ENCODE data around the gene CEP97.

The CEP97 gene

GRCh38 chr3:101816215-101817149 lies 92.1 kb downstream of the CEP97 start:
- DNase-seq (ENCODE audit: low read depth): no peak

DNA sequence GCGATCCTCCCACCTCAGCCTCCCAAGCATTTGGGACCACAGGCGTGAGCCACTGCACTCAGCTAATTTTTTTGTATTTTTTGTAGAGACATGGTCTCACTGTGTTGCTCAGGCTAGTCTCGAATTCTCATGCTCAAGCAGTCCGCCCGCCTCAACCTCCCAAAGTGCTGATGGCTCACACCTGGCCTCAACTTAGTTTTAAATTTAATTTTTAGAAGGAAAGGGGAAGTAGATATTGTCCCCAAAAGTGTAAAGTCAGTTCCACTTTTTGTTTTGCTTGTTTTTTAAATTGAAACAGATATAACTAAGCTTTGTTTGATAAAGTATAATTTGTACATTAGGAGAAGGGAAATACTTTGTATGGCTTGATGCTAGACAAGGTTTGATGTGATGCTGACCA lies 93.6 kb downstream of the CEP97 start:
- no peak for DNase-seq (ENCODE audit: low read depth)

DNA sequence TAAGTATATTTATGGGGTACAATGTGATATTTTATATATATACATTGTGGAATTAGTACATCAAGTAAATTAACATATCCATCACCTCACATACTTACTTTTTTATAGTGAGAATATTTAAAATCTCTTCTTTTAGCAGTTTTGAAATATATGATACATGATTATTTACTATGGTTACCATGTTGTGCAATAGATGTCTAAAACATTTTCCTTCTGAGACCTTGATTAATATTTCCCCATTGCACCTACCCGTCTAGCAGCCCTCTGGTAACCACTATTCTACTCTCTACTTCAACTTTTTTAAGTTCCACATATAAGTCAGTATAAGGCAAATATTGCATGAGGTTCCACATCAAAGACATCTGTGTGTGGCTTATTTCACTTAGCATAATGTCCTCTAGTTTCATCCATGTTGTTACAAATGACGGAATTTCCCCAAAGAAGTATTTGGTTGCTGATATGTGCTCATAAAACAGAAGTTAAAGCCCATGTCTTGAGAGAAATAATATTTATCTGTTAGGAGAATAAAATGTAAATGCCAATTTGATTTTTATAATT lies 95.3 kb downstream of the CEP97 start:
- DNase-seq (ENCODE audit: low read depth): no peak

Measured in stimulated activated CD8-positive, alpha-beta memory T cell treated with anti-CD3 and anti-CD28 coated beads, Interleukin-7, amount 100 ng/mL, for 24 hours (primary cell).